Parathyroid adenoma (tissue), 2 donors: ENCODE measurements around the gene EFNB3.

ENCODE experiments used
- H2AFZ ChIP-seq: fragments of 300-600 bp; sonication (generic); one replicate; pipeline ENCODE4 v1.7.0; 2017; ENCODE audit warnings: antibody characterized with exemption, mild to moderate bottlenecking
- H3K27ac ChIP-seq: fragments of 300-600 bp; sonication (generic); one replicate; pipeline ENCODE4 v1.7.0; 2017
- H3K27me3 ChIP-seq: fragments of 300-600 bp; sonication (generic); one replicate; pipeline ENCODE4 v1.7.0; 2017; ENCODE audit warnings: low read length; ENCODE audit not compliant: control insufficient read depth, insufficient read depth
- H3K36me3 ChIP-seq: fragments of 300-600 bp; sonication (generic); one replicate; pipeline ENCODE4 v1.7.0; 2017; ENCODE audit warnings: low read length; ENCODE audit not compliant: control insufficient read depth, insufficient read depth
- H3K4me1 ChIP-seq: fragments of 300-600 bp; sonication (generic); one replicate; pipeline ENCODE4 v1.7.0; 2017; ENCODE audit warnings: control low read depth
- H3K4me2 ChIP-seq: fragments of 300-600 bp; sonication (generic); one replicate; pipeline ENCODE4 v1.7.0; 2017; ENCODE audit warnings: low read length
- H3K4me3 ChIP-seq: fragments of 300-600 bp; sonication (generic); one replicate; pipeline ENCODE4 v1.7.0; 2017; ENCODE audit warnings: low read depth, low read length
- H3K79me2 ChIP-seq: fragments of 300-600 bp; sonication (generic); one replicate; pipeline ENCODE4 v1.7.0; 2017; ENCODE audit warnings: control low read depth
- H3K9ac ChIP-seq: fragments of 300-600 bp; sonication (generic); one replicate; pipeline ENCODE4 v1.7.0; 2017; ENCODE audit warnings: mild to moderate bottlenecking
- H3K9me3 ChIP-seq: fragments of 300-600 bp; sonication (generic); one replicate; pipeline ENCODE4 v1.7.0; 2017; ENCODE audit warnings: low read length; ENCODE audit not compliant: control insufficient read depth
- TF ChIP-seq, protein P1 (sequence below): fragments of 300-600 bp; sonication (generic); IDR thresholded peaks from one replicate; pipeline ENCODE4 v1.7.0; 2017; ENCODE audit warnings: antibody characterized with exemption, mild to moderate bottlenecking
- donor health status: primary hyperparathyroidism.

The EFNB3 gene, protein sequence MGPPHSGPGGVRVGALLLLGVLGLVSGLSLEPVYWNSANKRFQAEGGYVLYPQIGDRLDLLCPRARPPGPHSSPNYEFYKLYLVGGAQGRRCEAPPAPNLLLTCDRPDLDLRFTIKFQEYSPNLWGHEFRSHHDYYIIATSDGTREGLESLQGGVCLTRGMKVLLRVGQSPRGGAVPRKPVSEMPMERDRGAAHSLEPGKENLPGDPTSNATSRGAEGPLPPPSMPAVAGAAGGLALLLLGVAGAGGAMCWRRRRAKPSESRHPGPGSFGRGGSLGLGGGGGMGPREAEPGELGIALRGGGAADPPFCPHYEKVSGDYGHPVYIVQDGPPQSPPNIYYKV

DNA sequence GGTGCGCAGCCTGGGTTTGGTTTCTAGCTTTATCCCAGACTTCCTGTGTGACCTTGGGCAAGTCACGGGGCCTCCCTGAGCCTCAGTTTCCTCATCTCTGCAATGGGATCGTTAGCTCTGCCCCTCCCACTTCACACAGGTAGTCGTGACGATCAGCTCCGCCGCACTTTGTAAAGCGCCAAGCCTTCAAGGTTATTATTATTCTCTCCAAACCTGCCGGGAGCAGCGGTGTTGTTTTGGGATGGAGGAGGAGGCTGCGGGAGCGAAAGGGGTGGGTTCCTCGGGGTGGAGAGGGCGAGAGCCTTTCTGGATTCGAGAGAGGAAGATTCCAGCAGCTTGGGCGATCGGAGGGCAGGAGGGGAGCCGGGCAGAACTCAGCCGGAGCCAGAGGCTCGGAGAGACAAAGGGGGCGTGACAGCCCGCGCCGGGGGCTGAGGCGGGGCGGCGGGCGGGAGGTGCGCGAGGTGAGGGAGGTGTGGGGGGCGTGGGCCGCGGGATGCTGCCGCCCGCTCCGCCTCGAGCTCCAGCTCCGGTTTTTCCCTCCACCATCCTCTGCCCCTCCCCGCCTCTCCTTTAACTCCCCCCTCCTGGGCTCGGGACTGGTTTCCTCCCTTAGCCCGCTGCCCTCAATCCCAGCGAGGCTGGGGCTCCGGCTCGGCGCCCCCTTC lies at the start of gene EFNB3:
Gene EFNB3, plus strand, starts transcription at position 602 of the 668 bp plus-strand sequence. CDS start 397 bp downstream, outside the sequence.
- Histone ChIP-seq H3K4me3 (peak within 1 kb of the TSS; percentile 70), H3K27ac (no peak within 1 kb of the TSS), H3K4me1 (no peaks in the 10 kb centered on the region), H3K9ac (peak within 1 kb of the TSS; percentile 46), H3K27me3 (no peaks in the 10 kb centered on the region), H3K4me2 (peak within 1 kb of the TSS; percentile 94), H3K9me3 (no peaks in the 10 kb centered on the region), H3K36me3 (no peaks in the 10 kb centered on the region), H2AFZ (peak within 1 kb of the TSS; percentile 96), H3K79me2 (no peaks in the 10 kb centered on the region)
- TF ChIP-seq, protein P1, sequence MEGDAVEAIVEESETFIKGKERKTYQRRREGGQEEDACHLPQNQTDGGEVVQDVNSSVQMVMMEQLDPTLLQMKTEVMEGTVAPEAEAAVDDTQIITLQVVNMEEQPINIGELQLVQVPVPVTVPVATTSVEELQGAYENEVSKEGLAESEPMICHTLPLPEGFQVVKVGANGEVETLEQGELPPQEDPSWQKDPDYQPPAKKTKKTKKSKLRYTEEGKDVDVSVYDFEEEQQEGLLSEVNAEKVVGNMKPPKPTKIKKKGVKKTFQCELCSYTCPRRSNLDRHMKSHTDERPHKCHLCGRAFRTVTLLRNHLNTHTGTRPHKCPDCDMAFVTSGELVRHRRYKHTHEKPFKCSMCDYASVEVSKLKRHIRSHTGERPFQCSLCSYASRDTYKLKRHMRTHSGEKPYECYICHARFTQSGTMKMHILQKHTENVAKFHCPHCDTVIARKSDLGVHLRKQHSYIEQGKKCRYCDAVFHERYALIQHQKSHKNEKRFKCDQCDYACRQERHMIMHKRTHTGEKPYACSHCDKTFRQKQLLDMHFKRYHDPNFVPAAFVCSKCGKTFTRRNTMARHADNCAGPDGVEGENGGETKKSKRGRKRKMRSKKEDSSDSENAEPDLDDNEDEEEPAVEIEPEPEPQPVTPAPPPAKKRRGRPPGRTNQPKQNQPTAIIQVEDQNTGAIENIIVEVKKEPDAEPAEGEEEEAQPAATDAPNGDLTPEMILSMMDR = no peak

DNA sequence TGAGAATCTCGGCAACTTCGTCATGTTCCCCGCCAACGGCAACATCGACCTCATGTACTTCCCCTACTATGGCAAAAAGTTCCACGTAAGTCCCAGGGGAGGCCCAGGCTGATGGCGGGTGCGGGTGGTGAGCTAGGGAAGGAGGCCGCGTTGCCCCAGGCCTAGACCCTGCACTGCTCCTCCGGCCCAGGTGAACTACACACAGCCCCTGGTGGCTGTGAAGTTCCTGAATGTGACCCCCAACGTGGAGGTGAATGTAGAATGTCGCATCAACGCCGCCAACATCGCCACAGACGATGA lies 49.5 kb upstream of the EFNB3 start:
- no peak overlapping the region for H3K9ac ChIP-seq
- H3K4me3 ChIP-seq = no peak overlapping the region
- TF ChIP-seq, protein P1 = no peak
- H3K4me2 ChIP-seq = no peak overlapping the region
- H3K36me3 ChIP-seq = no peaks in the 10 kb centered on the region
- H3K27ac ChIP-seq = no peak overlapping the region
- H3K9me3 ChIP-seq = no peaks in the 10 kb centered on the region
- no peaks in the 10 kb centered on the region for H3K79me2 ChIP-seq
- no peaks in the 10 kb centered on the region for H3K27me3 ChIP-seq
- H3K4me1 ChIP-seq = peaks cover 1% of the 10 kb centered on the region
- H2AFZ ChIP-seq = no peak overlapping the region

DNA sequence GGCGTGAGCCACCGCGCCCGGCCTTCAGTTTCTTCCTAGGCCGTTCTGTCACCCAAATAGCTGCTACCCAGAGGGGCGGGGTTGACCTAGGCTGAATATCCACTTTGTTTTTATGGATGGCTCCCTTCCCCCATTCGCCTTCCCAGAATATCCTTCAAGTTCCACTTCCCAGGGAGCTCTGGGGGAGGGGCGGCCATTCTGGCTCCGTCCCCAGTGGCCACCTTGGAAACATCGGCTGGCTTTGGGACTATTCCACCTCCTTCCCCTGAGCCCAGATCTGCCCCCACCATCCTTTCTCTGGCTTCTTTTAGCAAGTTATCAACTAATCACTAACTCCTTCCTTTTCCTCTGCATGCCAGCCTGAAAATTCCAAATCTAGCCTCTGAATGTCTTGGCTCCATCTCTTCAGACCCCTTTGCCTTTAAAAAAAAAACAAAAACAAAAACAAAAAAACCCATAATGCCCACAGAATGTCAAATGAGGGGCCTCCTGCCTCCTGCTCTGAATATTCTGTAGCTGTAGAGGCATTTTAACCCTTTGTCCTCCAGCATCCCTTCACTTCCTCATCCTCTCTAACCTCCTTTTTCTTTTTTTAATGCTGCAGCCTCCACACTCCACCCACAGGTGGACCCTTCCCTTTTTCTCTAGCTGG lies 47.9 kb upstream of the EFNB3 start:
- no peak overlapping the region for H3K9ac ChIP-seq
- H3K4me1 ChIP-seq = no peaks in the 10 kb centered on the region
- TF ChIP-seq, protein P1 = no peak
- no peaks in the 10 kb centered on the region for H3K79me2 ChIP-seq
- no peaks in the 10 kb centered on the region for H3K36me3 ChIP-seq
- no peak overlapping the region for H3K27ac ChIP-seq
- no peaks in the 10 kb centered on the region for H3K27me3 ChIP-seq
- no peaks in the 10 kb centered on the region for H3K9me3 ChIP-seq
- H3K4me2 ChIP-seq = no peak overlapping the region
- no peak overlapping the region for H2AFZ ChIP-seq
- H3K4me3 ChIP-seq = no peak overlapping the region

DNA sequence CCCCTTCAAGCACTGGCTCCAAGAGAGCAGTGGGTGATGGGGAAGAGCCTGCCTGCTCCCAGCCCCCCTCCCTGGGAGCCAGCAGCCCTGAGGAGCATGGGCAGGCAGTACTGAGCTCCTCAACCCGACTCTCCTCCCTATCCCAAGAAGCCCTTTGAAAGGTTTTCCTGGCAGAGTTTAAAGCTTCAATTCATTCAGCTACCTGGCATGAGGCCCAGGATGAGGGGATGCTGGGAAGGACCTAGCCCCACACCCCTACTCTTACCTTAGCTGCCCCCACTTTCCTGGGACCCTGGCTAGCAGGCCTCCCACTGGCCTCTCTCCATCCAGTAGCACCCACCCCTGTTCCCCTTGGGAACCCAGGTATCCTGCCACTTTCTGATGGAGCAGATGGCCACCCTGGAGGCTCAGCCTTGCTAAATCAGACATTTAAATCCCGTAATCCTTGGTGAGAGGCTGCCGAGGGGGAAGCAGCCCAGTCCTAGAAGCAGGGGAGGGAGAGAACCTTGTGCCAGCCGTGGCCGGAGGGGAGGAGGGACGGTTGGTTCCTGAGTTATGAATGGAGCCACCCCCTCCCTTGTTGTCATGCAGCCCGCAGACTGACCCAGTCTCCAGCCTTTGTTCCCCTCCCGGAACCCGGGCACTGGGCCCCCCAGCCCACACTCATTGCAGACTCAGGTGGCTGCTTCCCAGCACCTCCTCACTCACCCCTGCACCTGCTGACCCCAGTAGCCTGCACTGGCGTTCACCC lies 37.2 kb upstream of the EFNB3 start:
- H3K27ac ChIP-seq = no peak overlapping the region
- H3K4me1 ChIP-seq = no peaks in the 10 kb centered on the region
- H3K9me3 ChIP-seq = no peaks in the 10 kb centered on the region
- no peak overlapping the region for H3K9ac ChIP-seq
- no peak overlapping the region for H3K4me2 ChIP-seq
- H2AFZ ChIP-seq = no peak overlapping the region
- no peaks in the 10 kb centered on the region for H3K27me3 ChIP-seq
- H3K36me3 ChIP-seq = no peaks in the 10 kb centered on the region
- H3K4me3 ChIP-seq = no peak overlapping the region
- TF ChIP-seq, protein P1 = no peak
- no peaks in the 10 kb centered on the region for H3K79me2 ChIP-seq
